ENCODE data around the gene DKK1.

GRCh38 chr10:52266858-52267257, 47.2 kb upstream of the DKK1 start:
- TF ChIP-seq CTCF (conservative IDR thresholded peaks at IDR 0.05; ENCODE audit: low read depth, low read length): no peak
- no peak for TF ChIP-seq POLR2A (IDR thresholded peaks at IDR 0.05; ENCODE audit: low read depth, low read length)
- TF ChIP-seq CHD1 (IDR thresholded peaks at IDR 0.05; ENCODE audit: low read depth, low read length): no peak
- TF ChIP-seq RAD21 (IDR thresholded peaks at IDR 0.05; ENCODE audit: low read length): no peak
- no peak for TF ChIP-seq SMC3 (IDR thresholded peaks at IDR 0.05; ENCODE audit: low read depth, low read length)
- no peak for TF ChIP-seq MXI1 (IDR thresholded peaks at IDR 0.05; ENCODE audit: borderline replicate concordance, low read depth, low read length)
- TF ChIP-seq FOS (IDR thresholded peaks at IDR 0.05; ENCODE audit: low read depth, low read length): no peak
- no peak for TF ChIP-seq USF2 (IDR thresholded peaks at IDR 0.05; ENCODE audit: low read depth, low read length)

Measured in IMR-90 (cell line).